GM10847 (cell line): Measurements from ENCODE around the gene SHOX.

ENCODE experiments used
- POLR2A ChIP-seq: IDR thresholded peaks from 2 replicates; pipeline ENCODE4 v1.6.1; 2011; ENCODE audit not compliant: insufficient read length; ENCODE audit errors: extremely low read depth

The SHOX gene

DNA sequence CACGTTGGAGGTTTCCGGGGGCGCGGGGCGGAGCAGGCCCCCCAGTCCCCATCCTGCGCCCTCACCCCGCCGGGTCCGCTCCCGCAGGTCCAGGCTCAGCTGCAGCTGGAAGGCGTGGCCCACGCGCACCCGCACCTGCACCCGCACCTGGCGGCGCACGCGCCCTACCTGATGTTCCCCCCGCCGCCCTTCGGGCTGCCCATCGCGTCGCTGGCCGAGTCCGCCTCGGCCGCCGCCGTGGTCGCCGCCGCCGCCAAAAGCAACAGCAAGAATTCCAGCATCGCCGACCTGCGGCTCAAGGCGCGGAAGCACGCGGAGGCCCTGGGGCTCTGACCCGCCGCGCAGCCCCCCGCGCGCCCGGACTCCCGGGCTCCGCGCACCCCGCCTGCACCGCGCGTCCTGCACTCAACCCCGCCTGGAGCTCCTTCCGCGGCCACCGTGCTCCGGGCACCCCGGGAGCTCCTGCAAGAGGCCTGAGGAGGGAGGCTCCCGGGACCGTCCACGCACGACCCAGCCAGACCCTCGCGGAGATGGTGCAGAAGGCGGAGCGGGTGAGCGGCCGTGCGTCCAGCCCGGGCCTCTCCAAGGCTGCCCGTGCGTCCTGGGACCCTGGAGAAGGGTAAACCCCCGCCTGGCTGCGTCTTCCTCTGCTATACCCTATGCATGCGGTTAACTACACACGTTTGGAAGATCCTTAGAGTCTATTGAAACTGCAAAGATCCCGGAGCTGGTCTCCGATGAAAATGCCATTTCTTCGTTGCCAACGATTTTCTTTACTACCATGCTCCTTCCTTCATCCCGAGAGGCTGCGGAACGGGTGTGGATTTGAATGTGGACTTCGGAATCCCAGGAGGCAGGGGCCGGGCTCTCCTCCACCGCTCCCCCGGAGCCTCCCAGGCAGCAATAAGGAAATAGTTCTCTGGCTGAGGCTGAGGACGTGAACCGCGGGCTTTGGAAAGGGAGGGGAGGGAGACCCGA is 14.0 kb downstream of the SHOX start:
- no peak for TF ChIP-seq POLR2A

DNA sequence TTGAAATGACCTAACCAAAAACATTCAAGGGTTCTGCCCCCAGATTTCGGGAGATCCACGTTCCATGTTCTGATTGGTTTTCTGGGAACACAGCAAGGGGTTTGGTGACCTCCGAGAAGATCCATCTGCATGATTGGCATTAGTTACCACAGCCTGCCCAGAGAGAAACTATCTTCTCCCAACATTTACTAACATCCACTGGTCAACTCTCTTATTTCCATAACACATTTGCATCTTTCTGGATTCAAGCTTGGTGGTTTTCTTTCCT is 15.6 kb downstream of the SHOX start:
- no peak for TF ChIP-seq POLR2A

DNA sequence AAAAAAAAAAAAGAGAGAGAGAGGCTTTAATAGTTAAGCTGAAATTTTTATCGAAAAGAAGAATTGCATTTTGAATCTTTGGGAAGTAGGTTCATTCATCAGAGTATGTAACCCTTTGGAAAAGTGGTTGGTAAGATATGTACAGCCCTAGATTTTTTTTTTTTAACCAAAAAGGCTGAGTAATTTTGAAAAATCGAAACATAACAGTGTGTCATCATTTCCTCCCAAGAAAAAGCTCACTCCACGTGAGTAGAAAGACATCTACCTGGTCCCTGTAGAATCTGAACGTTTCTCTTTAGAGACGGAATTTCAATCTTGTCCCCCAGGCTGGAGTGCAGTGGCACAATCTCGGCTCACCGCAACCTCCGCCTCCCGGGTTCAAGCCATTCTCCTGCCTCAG is 16.2 kb downstream of the SHOX start:
- TF ChIP-seq POLR2A: no peak

DNA sequence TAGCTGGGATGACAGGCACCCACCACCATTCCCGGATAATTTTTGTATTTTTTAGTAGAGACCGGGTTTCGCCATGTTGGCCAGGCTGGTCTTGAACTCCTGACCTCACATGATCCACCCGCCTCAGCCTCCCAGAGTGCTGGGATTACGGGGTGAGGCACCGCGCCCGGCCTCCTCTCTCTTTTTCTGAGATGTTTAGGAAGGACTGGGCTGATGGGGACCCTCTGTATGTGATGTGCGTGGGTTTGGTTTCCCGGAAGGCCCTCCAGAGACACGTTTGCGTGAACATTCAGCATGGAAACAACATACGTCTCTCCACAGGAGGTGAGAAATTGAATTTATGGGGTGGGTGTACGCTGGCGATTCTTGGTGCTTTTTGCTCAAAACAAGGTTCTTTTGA is 18.6 kb downstream of the SHOX start:
- no peak for TF ChIP-seq POLR2A

DNA sequence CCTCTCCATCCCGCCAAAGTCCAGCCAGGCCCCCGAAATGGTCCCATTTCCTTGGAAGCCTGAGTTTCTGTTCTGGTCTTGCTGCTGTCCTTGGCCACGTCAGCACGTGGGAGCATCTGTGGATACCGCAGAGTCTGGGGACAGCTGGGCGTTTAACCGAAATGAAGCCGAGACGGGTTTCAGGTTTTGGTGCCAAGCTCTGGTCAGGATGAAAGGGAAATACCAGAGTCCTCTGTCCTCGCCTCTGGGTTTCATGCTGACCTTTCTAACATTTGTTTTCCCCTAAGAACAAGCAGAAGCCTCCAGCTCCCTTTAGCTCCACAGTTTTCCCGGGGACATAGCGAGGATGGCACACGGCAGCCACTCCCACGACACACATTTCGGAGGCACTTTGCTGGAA is 19.7 kb downstream of the SHOX start:
- no peak for TF ChIP-seq POLR2A

DNA sequence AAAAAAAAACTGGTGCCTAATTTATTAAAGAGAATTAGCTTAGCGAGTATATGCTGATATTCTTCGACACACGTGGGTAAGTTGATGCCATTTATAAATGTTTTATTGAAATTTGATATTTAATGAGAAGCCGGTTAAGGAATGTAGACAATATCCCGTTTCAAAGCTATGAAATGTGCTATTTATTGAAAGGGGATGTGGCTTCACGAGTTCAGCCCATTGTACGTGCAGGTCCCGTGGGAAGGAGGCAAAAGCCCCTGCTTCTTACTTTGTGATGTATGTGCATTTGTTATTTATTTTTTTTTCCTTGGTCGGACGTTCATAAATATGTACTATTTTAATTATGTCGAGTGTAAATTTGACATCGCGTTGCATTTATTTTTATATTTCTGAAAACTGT is 20.2 kb downstream of the SHOX start:
- TF ChIP-seq POLR2A: no peak

DNA sequence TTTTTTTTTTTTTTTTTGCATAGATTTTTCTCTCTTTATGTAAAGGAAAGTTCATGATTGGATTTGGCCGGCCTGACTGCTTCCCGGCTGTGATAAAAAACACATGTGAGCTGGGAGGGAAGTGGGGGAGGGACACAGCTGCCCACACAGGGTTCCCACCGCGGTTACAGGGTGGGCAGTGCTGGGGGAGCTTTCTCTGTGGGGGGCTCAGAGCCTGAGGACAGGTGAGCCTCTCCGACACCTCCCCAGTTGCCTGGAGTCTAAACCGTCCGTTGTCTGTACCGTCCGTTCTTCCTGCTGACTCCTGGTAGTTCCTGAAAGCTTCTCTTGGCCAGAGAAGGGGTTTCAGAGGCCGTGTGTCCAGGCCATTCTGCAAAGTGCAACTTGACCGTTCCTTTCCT is 21.8 kb downstream of the SHOX start:
- TF ChIP-seq POLR2A: no peak

DNA sequence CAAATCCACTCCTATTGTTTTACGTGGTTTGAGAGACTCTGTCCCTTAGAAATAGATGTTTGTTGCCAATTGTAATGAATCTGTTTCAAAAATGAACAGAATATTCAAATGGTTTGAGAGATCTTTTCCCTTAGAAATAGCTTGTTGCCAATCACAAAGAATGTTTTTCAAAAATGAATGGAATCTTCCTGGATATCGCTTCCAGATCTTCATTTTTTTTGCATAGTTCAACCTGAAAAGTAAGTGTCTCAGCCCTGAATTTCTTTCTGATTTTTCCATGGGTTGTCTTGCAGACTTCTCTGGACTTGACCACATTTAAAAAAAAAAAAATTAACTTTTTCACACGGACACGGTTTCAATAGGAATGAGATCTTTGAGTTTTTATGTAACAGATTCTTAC is 22.7 kb downstream of the SHOX start:
- no peak for TF ChIP-seq POLR2A

DNA sequence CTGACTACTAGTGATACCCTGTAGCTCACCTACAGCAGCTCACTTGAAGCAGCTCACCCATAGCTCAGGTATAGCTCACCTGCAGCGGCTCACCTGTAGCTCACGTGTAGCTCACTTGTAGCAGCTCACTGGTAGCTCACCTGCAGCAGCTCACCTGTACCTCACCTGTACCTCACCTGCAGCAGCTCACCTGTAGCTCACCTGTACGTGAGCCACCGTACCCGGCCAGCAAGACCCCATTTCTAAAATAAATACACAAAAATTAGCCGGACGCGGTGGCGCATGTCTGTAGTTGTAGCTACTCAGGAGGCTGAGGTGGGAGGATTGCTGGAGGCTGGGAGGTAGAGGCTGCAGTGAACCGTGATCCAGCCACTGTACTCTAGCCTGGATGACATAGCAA is 30.6 kb downstream of the SHOX start:
- no peak for TF ChIP-seq POLR2A

DNA sequence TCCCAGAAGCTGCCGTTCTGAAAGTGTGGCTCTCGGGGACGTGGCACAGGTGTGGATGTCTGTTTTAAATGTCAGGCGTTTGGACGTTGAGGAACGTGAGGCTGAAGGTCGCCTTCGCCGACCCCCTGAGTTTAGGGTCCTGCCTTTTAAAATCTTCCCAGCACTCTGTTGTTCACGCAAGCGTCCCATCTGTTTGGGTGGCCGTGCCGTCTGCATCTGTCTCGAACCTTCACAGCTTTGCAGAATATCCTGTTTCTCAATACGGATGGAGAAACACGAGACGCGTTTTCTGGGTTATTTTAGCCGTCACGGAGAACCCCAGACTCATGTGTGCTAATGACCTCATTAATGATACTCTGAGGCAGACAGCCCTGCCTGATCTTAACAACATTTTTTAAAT is 31.5 kb downstream of the SHOX start:
- no peak for TF ChIP-seq POLR2A

DNA sequence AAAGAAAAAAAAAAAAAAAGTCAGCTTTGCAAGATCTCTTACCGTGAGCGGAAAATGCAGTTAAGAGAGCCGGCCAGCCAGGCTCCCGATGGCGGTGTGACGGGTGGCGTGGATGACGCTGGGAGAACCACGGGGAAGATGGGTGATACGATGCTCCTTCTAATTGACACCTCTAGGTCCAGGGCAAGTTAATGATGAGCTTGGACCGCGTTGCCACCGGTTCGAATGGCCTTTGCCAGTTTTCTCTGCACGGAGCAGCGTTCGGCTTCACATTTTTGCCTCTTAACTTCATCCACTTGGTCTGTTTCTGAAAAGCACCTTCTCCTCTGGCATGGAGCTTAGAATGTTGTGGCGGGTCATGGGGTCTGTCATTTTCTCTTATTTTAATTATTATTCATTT is 33.2 kb downstream of the SHOX start:
- TF ChIP-seq POLR2A: no peak

DNA sequence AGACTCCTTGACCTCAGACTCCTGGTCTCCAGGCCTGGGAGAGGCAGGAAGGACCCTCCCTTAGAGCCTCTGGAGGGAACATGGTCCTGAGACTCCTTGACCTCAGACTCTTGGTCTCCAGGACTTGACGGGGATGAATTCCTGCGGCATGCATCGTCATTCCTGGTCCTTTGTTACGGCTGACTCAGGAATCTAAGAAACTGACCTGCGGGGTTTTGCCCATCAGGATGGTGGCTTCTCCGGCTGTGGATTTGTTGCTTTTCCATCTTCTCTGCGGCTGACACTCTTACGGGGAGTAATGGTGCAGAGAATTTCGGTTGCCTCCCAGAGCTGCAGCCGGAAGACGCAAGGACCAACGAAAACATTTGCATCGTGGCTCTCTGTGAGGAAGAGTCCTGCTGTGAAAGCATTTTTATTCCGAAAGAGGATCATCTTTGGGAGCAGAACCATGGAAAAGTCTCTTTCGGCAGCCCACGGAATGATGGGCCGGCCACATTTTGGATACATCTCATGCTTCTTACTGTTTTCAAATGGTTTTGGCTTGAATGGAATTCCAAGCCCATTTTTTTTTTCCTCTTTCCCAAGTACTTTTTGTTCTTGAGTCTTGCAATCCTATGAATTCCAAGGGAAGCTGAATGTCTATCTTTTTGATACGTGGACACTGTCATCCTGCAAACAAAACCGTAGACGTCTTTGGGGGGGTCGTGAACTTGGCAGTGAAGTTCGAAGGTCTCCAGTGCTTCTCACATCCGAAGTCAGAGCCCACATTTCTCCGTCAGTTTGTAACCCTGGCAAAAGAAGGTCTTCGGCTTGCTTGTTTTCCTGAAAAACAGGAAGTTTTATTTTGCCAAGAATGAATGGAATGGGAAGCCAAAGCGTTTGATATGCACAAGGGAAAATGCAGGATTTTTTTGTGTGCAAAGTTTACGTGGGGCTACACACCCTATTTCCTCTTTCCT is 36.5 kb downstream of the SHOX start:
- no peak for TF ChIP-seq POLR2A

DNA sequence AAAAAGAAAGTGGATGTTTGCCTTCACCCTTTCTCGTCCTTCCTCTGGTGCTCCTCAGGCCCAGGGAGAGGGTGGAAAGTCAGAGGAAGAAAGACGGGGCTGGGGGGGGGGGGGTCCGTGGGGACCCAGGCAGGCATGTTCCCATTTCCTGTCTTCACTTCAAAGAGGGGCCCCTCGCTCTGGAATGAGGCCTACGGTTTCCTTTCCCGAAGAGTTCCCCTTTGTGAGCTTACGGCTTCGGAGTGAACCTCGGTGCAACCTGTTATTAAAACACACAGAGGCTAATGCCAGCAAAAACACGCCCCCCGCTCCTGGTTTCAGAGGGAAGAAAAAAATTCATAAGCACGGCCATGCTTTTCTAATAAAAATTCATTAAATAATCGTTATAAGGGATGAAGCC is 40.1 kb downstream of the SHOX start:
- TF ChIP-seq POLR2A: no peak

DNA sequence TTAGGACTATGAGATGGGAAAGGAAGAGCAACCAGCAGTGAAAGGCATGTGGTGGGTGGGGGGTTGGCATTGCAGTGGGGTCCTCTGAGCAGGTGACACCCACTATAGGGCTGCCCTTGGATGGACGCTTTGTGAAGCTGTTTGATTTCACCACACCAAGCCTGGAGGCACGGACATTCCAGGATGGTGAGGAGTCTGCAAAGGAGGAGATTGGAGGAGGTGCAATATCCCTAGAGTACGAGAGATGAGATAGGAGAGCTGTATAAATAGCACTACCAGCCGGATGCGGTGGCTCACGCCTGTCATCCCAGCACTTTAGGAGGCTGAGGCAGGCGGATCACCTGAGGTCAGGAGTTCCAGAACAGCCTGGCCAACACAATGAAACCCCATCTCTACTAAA is 42.3 kb downstream of the SHOX start:
- no peak for TF ChIP-seq POLR2A

DNA sequence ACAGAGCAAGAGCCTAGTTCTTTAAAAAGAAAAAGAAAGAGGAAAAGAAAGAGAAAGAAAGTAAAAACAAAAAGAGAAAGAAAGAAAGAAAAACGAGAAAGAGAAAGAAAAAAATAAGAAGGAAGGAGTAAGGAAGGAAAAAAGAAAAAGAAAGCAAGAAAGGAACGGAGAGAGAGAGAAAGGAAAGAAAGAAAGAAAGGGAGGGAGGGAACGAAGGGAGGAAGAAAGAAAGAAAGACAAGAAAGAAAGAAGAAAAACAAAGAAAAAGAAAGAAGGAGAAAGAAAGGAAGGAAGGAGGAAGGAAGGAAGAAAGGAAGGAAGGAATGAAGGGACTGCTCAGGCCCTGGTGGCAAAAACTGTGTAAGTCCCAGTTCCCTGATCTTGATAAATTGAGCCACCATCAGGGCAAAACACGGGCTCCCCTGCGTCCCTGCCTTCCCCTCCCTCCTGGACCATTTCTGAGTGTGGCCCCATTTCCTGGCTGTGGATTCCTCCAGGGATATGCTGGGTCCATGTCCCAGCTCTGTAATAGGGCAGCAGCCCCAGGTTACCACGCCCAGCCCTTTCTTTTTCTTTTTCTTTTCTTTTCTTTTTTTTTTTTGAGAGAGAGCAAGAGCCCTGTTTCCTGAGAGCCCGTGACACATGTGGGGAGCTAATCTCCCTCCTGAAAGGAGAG is 44.8 kb downstream of the SHOX start:
- TF ChIP-seq POLR2A: no peak

DNA sequence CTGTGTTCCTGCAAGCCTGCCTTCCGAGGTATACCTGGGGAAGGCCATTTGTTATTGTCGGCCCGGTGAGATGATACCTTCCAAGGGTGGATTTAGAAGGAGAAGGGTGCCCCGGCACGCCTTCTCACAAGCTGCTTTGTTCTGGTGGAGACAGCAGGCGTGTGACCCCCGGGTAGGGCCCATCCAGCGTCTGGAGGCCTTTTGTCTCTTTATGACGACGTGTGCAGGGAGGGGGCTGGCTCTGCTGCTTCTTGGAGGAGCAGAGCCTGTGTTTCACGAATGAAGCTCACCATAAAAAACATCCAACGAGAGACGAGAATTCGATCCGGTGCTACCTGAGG is 45.3 kb downstream of the SHOX start:
- no peak for TF ChIP-seq POLR2A
